HG03342 (cell line): ENCODE data around the gene PIGS.

Experiments
- ATAC-seq: cut with Tn5 transposase; IDR thresholded peaks from one replicate; pipeline ENCODE4 v1.9.1; 2021; ENCODE audit warnings: mild to moderate bottlenecking, moderate library complexity; ENCODE audit not compliant: unreplicated experiment

Gene PIGS

DNA sequence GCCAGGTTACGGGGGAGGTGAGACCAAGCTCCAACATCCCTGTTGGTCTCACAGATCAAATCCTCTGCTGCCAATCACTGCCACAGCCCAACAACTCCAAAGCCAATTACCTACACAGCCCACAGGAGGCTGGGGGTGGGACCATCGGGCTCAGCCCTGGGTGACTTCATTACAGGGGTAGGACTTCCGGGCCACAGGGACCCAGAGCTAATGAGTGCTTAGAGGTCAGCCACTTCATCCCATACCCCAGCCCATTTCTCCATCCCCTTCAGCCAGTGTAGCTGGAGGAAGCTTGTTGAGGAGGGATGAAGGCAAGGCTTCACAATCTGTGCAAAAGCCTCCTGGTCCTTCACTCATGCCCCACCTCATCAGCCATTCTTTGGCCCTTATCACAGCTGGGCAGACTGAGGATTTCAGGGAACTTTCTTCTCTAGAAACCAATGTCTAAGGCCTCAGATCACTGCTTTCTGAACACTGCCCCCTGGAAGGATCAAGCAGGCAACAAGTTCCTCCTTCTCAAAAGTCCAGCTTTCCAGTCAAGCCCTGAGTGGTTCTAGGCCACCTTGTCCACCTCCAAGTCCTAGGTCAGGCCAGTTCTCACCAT lies 59.4 kb downstream of the PIGS start:
- ATAC-seq = no peak

- no peak for ATAC-seq
Measured at GRCh38 chr17:28509789-28510188, 61.5 kb downstream of the PIGS start.

DNA sequence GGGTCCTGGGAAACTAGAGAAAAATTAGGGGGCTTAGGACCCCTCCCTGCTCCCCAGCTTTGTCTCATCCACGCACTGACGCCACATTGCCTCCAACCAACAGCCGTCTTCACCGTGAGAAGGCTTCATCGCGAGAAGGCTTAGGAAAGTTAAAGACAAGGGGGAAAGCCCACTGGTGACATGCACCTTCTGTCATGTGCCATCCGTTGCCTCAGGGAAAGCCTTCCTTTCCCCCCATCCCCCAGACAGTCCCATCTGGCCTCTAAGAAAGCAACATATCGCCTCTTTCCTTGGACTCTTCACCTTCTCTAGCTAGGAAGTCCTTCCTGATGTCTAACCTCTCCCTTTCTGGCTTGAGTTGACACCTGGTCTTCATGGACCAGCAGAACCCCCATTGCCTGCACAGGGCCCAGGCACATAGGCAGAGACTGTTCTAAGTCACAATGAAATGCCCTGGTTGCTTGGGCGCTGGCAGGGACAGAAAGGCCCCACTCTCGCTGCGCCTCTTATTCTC lies 63.1 kb downstream of the PIGS start:
- no peak for ATAC-seq

GRCh38 chr17:28507567-28508203 lies 63.6 kb downstream of the PIGS start:
- no peak for ATAC-seq

GRCh38 chr17:28506763-28507487 lies 64.4 kb downstream of the PIGS start:
- no peak for ATAC-seq

- ATAC-seq = no peak
Measured at GRCh38 chr17:28505986-28506665, 65.2 kb downstream of the PIGS start, which contains the start of gene FOXN1. Gene FOXN1 (plus strand): TSS chr17:28506348. CDS start chr17:28523970, 17,622 bp downstream.

DNA sequence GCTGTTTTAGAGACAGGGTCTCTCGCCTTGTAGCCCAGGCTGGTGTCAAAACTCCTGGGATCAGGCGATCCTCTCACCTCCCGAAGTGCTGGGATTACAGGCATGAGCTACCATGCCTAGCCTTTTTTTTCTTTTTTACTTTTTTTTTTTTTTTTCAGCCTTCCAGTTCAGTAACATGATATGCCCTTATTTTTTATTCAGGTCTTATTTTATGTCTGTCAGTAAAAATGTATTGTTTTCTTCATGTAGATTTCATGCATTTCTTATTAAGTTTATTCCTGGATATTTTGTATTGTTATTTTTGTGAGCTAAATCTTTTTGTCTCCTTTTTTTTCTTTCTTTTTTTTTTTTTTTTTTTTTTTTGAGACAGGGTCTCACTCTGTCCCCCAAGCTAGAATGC lies 67.9 kb downstream of the PIGS start:
- ATAC-seq = no peak
